WERI-Rb-1 (cell line): ENCODE results near the gene BIRC3.

Experiments
- DNase-seq: peaks from one replicate; pipeline ENCODE4 v3.0.0-alpha.2; 2020
- H3K27ac ChIP-seq: fragments of 250-450 bp; sonication (Bioruptor Pico); 2 replicates; pipeline ENCODE4 v1.5.1; 2020; ENCODE audit warnings: mild to moderate bottlenecking, moderate library complexity
- H3K27me3 ChIP-seq: fragments of 250-450 bp; sonication (Bioruptor Pico); 2 replicates; pipeline ENCODE4 v1.5.1; 2021; ENCODE audit warnings: mild to moderate bottlenecking, low read depth, moderate library complexity; ENCODE audit not compliant: insufficient read depth, severe bottlenecking
- H3K36me3 ChIP-seq: fragments of 250-450 bp; sonication (Bioruptor Pico); 2 replicates; pipeline ENCODE4 v1.5.1; 2020; ENCODE audit warnings: mild to moderate bottlenecking, moderate library complexity
- H3K4me3 ChIP-seq: 2 replicates; pipeline ENCODE4 v1.5.1; 2011; ENCODE audit warnings: low read depth, mild to moderate bottlenecking, control low read depth, low read length
- H3K9me3 ChIP-seq: fragments of 250-450 bp; sonication (Bioruptor Pico); 2 replicates; pipeline ENCODE4 v1.5.1; 2021; ENCODE audit warnings: mild to moderate bottlenecking, moderate library complexity; ENCODE audit not compliant: severe bottlenecking
- TF ChIP-seq, protein P1 (sequence below): IDR thresholded peaks from 2 replicates; pipeline ENCODE4 v1.5.1; 2011; ENCODE audit warnings: low read depth, mild to moderate bottlenecking, control low read depth, inconsistent platforms, low read length

Gene BIRC3

DNA sequence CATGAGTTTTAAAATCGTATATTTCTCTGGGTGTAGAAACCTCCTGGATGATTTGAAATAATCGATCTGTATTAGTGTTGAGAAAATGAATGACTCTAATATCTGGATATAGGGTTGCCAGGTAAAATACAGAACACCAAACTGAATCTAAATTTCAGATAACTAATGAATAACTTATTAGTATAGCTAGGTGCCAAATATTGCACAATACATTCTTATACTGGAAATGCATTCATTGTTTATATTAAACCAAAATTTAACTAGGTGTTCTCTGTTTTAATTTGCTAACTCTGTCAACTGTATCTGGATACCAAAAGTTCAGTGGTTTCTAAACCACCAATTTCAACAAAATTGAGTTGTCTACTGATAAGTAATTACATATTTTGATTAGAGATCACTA lies 2.5 kb upstream of the BIRC3 start:
- Histone ChIP-seq H3K27ac (no peak overlapping the region), H3K27me3 (no peaks in the 10 kb centered on the region), H3K4me3 (no peak overlapping the region), H3K9me3 (no peaks in the 10 kb centered on the region), H3K36me3 (no peaks in the 10 kb centered on the region)
- TF ChIP-seq, protein P1, sequence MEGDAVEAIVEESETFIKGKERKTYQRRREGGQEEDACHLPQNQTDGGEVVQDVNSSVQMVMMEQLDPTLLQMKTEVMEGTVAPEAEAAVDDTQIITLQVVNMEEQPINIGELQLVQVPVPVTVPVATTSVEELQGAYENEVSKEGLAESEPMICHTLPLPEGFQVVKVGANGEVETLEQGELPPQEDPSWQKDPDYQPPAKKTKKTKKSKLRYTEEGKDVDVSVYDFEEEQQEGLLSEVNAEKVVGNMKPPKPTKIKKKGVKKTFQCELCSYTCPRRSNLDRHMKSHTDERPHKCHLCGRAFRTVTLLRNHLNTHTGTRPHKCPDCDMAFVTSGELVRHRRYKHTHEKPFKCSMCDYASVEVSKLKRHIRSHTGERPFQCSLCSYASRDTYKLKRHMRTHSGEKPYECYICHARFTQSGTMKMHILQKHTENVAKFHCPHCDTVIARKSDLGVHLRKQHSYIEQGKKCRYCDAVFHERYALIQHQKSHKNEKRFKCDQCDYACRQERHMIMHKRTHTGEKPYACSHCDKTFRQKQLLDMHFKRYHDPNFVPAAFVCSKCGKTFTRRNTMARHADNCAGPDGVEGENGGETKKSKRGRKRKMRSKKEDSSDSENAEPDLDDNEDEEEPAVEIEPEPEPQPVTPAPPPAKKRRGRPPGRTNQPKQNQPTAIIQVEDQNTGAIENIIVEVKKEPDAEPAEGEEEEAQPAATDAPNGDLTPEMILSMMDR, result no peak
- DNase-seq, result no peak

DNA sequence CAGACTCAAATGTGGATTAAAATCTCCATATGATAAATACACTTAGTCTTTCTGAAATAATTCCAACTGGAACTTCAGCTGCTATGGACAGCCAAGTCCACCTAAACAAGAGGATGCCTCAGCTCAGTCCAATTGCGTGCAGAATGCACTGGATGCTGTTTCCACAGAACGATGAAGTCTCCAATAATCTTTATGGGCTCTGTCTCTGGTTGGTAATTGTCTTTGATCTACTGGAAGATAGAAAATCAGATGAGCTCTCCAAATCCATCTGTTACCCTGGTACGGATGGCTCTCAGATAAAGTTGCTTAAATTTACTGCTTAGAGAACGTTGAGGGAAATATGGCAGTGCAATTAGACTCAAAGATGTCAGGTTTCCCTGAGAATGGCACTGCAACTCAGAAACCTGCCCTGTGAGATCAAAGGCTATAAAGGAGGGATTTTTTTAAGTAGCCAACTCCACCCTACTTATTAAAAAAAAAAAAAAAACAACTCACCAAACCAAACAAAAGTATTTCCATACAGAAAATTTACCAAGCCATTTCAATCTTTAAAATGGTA lies 859 bp upstream of the BIRC3 start:
- DNase-seq, result no peak
- Histone ChIP-seq H3K36me3 (no peaks in the 10 kb centered on the region), H3K27me3 (no peaks in the 10 kb centered on the region), H3K4me3 (no peak overlapping the region), H3K9me3 (no peaks in the 10 kb centered on the region), H3K27ac (no peak overlapping the region)
- TF ChIP-seq, protein P1, result no peak

DNA sequence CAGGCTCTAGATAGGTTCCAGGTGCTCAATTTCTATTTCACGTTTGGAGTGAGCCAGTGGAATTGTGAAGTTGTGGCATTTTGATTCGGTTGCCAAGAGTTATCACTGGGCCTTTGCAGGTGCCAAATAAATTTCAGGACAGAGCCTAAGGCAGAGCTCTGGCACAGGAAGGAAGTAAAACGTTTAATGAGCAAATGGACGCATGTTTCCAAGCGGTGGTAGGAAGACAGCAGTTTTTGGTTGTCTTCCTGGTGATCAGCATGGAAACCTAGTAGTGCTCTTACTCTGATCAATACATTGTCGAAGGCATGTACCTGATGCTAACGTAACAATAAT lies 452 bp downstream of the BIRC3 start:
- no peaks in the 10 kb centered on the region for H3K9me3 ChIP-seq
- H3K36me3 ChIP-seq, result no peaks in the 10 kb centered on the region
- peak overlapping the region; percentile 36; the same call in 1 of the 2 replicates for H3K4me3 ChIP-seq
- no peaks in the 10 kb centered on the region for H3K27me3 ChIP-seq
- TF ChIP-seq, protein P1, result no peak
- DNase-seq, result no peak
- H3K27ac ChIP-seq, result no peak overlapping the region

DNA sequence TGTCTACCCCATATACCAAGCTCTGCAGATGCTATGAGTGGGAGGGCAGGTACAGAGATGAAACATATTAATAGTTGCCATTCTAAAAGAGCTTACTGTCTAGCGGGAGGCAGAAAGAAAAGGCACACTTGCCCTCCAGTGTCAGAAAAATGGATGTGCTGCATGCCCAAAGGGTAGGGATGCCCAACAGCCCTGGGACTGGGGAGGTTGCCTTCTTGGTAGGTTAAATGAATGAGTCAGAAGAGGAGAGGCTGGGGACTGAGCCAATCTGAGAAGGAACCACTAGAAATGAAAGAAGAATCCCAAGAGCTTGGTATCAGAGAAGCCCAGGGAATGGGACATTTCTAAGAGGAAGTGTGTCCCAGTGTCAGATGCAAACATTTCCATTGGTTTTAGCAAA lies 1.2 kb downstream of the BIRC3 start:
- H3K27me3 ChIP-seq, result no peaks in the 10 kb centered on the region
- H3K4me3 ChIP-seq, result no peak overlapping the region
- TF ChIP-seq, protein P1, result no peak
- H3K36me3 ChIP-seq, result no peaks in the 10 kb centered on the region
- no peak overlapping the region for H3K27ac ChIP-seq
- DNase-seq, result no peak
- H3K9me3 ChIP-seq, result no peaks in the 10 kb centered on the region

DNA sequence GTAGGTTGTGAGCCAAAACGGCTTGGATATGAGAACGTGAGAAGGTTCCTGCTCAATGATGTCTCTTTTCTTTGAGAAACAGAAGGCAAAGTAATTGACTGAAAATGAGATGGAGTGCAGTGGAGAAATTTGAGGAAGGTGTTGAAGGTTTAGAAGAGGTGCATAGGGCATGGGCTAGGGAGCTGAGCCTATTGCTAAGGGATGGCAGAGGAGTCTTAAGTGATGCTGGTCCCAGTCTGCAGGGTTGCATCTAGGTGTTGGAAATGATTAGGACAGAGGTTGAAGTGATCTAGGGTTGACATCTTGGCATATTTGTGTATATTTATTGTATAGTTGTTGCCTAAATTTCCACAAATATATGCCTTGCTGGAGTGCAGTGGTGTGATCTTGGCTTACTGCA lies 2.3 kb downstream of the BIRC3 start:
- Histone ChIP-seq H3K27ac (no peak overlapping the region), H3K36me3 (no peaks in the 10 kb centered on the region), H3K9me3 (no peaks in the 10 kb centered on the region), H3K27me3 (no peaks in the 10 kb centered on the region), H3K4me3 (no peak overlapping the region)
- TF ChIP-seq, protein P1, result no peak
- DNase-seq, result no peak

DNA sequence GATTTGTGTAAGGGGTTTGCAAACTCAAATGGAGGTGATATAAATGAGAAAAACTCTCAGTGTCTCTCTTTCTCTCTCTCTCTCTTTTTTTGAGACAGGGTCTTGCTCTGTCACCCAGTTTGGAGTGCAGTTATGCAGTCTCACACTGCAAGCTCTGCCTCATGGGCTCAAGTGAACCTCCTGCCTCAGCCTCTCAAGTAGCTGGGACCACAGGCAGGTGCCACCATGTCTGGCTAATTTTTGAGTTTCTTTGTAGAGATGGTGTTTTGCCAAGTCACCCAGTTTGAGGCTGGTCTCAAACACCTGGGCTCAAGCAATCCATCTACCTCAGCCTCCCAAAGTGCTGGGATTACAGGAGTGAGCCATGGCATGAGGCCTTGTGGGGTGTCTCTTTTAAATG lies 2.9 kb downstream of the BIRC3 start:
- Histone ChIP-seq H3K36me3 (no peaks in the 10 kb centered on the region), H3K27ac (no peak overlapping the region), H3K9me3 (no peaks in the 10 kb centered on the region), H3K27me3 (no peaks in the 10 kb centered on the region), H3K4me3 (no peak overlapping the region)
- TF ChIP-seq, protein P1, result no peak
- no peak for DNase-seq
